Mesenchymal stem cell (in vitro differentiated cells and primary cell): ENCODE data around the gene GLYATL1.
A peak's percentile ranks its signal among the peaks of the same experiment; 100 is the strongest.

Experiments
- DNase-seq: peaks from one replicate; pipeline ENCODE4 v3.0.0-alpha.2; 2013
- H2AFZ ChIP-seq: one replicate; pipeline ENCODE4 v1.6.1; 2013; ENCODE audit warnings: low read depth, mild to moderate bottlenecking, control low read depth, inconsistent platforms, low read length, moderate library complexity
- H2AK5ac ChIP-seq: 2 replicates; pipeline ENCODE4 v1.6.1; 2013; ENCODE audit warnings: low read length, moderate library complexity, mild to moderate bottlenecking, inconsistent platforms; ENCODE audit not compliant: severe bottlenecking
- H2BK120ac ChIP-seq: one replicate; pipeline ENCODE4 v1.6.1; 2013; ENCODE audit warnings: low read depth, mild to moderate bottlenecking, inconsistent platforms, low read length, moderate library complexity
- H2BK12ac ChIP-seq, 2 experiments: one replicate each; pipeline ENCODE4 v1.6.1; 2013; ENCODE audit warnings: inconsistent platforms in 2 of 2, low read length in 2 of 2, mild to moderate bottlenecking in 2 of 2, moderate library complexity in 2 of 2, control low read depth in 1 of 2
- H2BK15ac ChIP-seq: one replicate; pipeline ENCODE4 v1.6.1; 2013; ENCODE audit warnings: mild to moderate bottlenecking, low read depth, inconsistent platforms; ENCODE audit not compliant: poor library complexity, severe bottlenecking
- H2BK5ac ChIP-seq: 2 replicates; pipeline ENCODE4 v1.6.1; 2013; ENCODE audit warnings: low read depth, mild to moderate bottlenecking, low read length, control low read depth, inconsistent platforms; ENCODE audit not compliant: poor library complexity, severe bottlenecking
- H3K14ac ChIP-seq, 2 experiments: one replicate each; pipeline ENCODE4 v1.6.1; 2013; ENCODE audit warnings: inconsistent platforms in 2 of 2, low read length in 2 of 2, control low read depth in 1 of 2, mild to moderate bottlenecking in 1 of 2, moderate library complexity in 1 of 2
- H3K18ac ChIP-seq, 2 experiments: one replicate each; pipeline ENCODE4 v1.6.1; 2013; ENCODE audit warnings: inconsistent platforms in 2 of 2, low read length in 2 of 2, control low read depth in 1 of 2, low read depth in 1 of 2, mild to moderate bottlenecking in 1 of 2
- H3K23ac ChIP-seq, 2 experiments: one replicate each; pipeline ENCODE4 v1.6.1; 2013; ENCODE audit warnings: inconsistent platforms in 2 of 2, low read length in 2 of 2, mild to moderate bottlenecking in 2 of 2, moderate library complexity in 2 of 2, control low read depth in 1 of 2
- H3K27ac ChIP-seq: 2 replicates; pipeline ENCODE4 v1.5.1; 2013; ENCODE audit warnings: mild to moderate bottlenecking, moderate library complexity, low read length, control low read depth, inconsistent platforms; ENCODE audit not compliant: poor library complexity, severe bottlenecking
- H3K27me3 ChIP-seq, 2 experiments: 2 replicates each; pipeline versions ENCODE4 v1.6.1 to v1.7.0; 2013; ENCODE audit warnings: low read length in 2 of 2, mild to moderate bottlenecking in 2 of 2, moderate library complexity in 2 of 2, control low read depth in 1 of 2, inconsistent platforms in 1 of 2; ENCODE audit not compliant: control insufficient read depth in 1 of 2, insufficient read depth in 1 of 2
- H3K36me3 ChIP-seq, 2 experiments: 2 replicates each; pipeline versions ENCODE4 v1.6.1 to v1.7.0; 2013; ENCODE audit warnings: low read length in 2 of 2, control low read depth in 1 of 2, inconsistent platforms in 1 of 2, low read depth in 1 of 2, mild to moderate bottlenecking in 1 of 2; ENCODE audit not compliant: insufficient read depth in 2 of 2, control insufficient read depth in 1 of 2
- H3K4ac ChIP-seq, 2 experiments: one replicate each; pipeline ENCODE4 v1.6.1; 2013; ENCODE audit warnings: inconsistent platforms in 2 of 2, low read length in 2 of 2, mild to moderate bottlenecking in 2 of 2, moderate library complexity in 2 of 2, control low read depth in 1 of 2, low read depth in 1 of 2
- H3K4me1 ChIP-seq: 2 replicates; pipeline ENCODE4 v1.6.1; 2013; ENCODE audit warnings: low read depth, low read length, control low read depth; ENCODE audit not compliant: control insufficient read depth, insufficient read depth
- H3K4me2 ChIP-seq: 2 replicates; pipeline ENCODE4 v1.6.1; 2013; ENCODE audit warnings: low read length, mild to moderate bottlenecking, inconsistent platforms; ENCODE audit not compliant: poor library complexity, severe bottlenecking
- H3K4me3 ChIP-seq, 2 experiments: 2 replicates each; pipeline versions ENCODE4 v1.5.1 to v1.7.0; 2013; ENCODE audit warnings: low read length in 2 of 2, mild to moderate bottlenecking in 2 of 2, control low read depth in 1 of 2, low read depth in 1 of 2; ENCODE audit not compliant: insufficient read depth in 1 of 2
- H3K79me1 ChIP-seq: replicated peaks from 2 replicates; pipeline ENCODE4 v1.6.1; 2013; ENCODE audit warnings: mild to moderate bottlenecking, control low read depth, low read length, inconsistent platforms; ENCODE audit not compliant: poor library complexity, severe bottlenecking
- H3K9ac ChIP-seq: 2 replicates; pipeline ENCODE4 v1.7.0; 2013; ENCODE audit warnings: mild to moderate bottlenecking, low read length, moderate library complexity
- H3K9me3 ChIP-seq: 2 replicates; pipeline ENCODE4 v1.7.0; 2013; ENCODE audit warnings: mild to moderate bottlenecking, low read length; ENCODE audit not compliant: control insufficient read depth
- H4K8ac ChIP-seq: one replicate; pipeline ENCODE4 v1.6.1; 2013; ENCODE audit warnings: inconsistent platforms, mild to moderate bottlenecking, low read length, moderate library complexity
- H4K91ac ChIP-seq: one replicate; pipeline ENCODE4 v1.6.1; 2013; ENCODE audit warnings: mild to moderate bottlenecking, low read length, inconsistent platforms
- WGBS: methylation state at CpG from one replicate; pipeline ENCODE4 v1.1.7; 2013; ENCODE audit warnings: mixed read lengths; 5-methylcytosine and 5-hydroxymethylcytosine counted together

The GLYATL1 gene

DNA sequence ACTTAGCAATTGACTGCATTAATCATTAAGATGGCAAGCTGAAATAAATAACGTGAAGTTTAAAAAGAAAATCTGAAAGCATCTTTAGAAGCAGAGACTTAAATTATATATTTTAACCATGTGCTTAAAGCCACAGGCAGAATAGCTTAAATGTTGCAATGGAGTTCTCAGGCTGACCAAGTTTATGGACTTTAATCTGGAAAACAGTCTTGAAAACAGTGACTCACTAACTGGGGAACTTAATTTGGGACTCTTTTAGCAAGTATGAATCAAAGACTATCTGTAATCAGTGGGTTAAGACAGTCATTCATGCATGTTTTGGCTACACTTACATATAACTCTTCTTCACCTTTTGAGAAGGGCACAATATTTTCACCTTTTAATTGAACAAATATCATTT, 12.6 kb upstream of the GLYATL1 start:
- DNase-seq, result peak; percentile 57
- peaks cover 10% of the 10 kb centered on the region for H3K4me1 ChIP-seq
- no CpG with 5 or more reads among the region's 1 CpG for WGBS

DNA sequence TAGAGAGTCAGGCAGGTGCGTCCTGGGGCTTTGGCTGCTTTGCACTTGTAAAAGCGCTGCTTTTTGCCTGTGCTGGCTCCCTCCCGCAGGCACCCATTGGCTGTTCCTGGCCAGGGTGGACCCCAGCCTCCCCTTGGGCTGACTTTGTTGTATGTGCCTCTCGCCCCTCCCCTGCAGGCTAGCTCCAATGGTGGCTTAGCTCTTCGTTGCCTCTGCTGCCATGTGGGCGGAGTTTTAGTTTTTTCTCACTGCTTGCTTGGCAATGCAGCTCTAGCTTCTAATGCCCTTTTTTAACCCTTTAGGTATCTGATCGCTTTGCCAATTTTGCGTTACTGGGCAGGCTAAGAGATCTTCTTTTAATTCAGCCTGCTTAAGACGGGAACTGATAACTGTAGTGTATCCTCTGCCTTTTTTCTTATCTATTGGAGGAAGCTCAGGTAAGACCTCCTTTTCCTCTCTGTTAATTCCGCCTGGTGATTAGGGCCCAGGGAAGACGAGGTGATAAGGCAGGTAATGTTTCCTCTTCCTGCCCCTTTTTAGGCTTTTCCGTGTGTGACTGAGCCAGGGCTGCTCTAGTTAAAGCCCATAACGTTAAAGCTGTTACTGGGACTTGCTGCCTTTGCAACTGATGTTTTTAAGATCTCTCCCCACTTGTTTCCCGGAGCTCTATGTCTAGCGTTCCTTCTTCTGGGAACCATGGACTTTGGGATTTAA, 11.7 kb upstream of the GLYATL1 start:
- Histone ChIP-seq H2BK12ac (no peak overlapping the region), H2BK120ac (no peak overlapping the region), H4K91ac (no peak overlapping the region), H2BK15ac (no peak overlapping the region), H4K8ac (peak overlapping the region; percentile 24), H3K27me3 (no peaks in the 10 kb centered on the region), H3K36me3 (no peaks in the 10 kb centered on the region), H3K9me3 (no peaks in the 10 kb centered on the region), H3K27ac (peak overlapping the region; percentile 11), H2AFZ (peak overlapping the region; percentile 2), H3K4ac (no peak overlapping the region), H3K4me3 (peak overlapping the region in 1 of 2 experiments; percentile 57), H3K14ac (peak overlapping the region in 1 of 2 experiments; percentile 69), H3K4me2 (peak overlapping the region; percentile 70), H2BK5ac (no peak overlapping the region), H3K9ac (peak overlapping the region; percentile 33), H3K4me1 (peaks cover 10% of the 10 kb centered on the region), H3K79me1 (no peaks in the 10 kb centered on the region), H2AK5ac (no peak overlapping the region), H3K18ac (peak overlapping the region in 1 of 2 experiments; percentile 29), H3K23ac (peak overlapping the region in 1 of 2 experiments; percentile 37)
- 10% methylated on average over 15 of the region's 15 CpGs for WGBS
- peak; percentile 47 for DNase-seq

More for the DNA sequence above, 12.6 kb upstream of the GLYATL1 start:
- Histone ChIP-seq H2BK5ac (no peak overlapping the region), H2BK12ac (no peak overlapping the region), H3K27me3 (no peaks in the 10 kb centered on the region), H3K27ac (no peak overlapping the region), H3K4me2 (no peak overlapping the region), H3K4ac (no peak overlapping the region), H3K9me3 (no peaks in the 10 kb centered on the region), H2BK120ac (no peak overlapping the region), H2AFZ (no peak overlapping the region), H4K8ac (no peak overlapping the region), H3K18ac (no peak overlapping the region), H3K9ac (no peak overlapping the region), H2BK15ac (no peak overlapping the region), H2AK5ac (no peak overlapping the region), H3K14ac (no peak overlapping the region), H3K4me3 (no peak overlapping the region), H4K91ac (no peak overlapping the region), H3K23ac (no peak overlapping the region), H3K79me1 (no peaks in the 10 kb centered on the region), H3K36me3 (no peaks in the 10 kb centered on the region)

DNA sequence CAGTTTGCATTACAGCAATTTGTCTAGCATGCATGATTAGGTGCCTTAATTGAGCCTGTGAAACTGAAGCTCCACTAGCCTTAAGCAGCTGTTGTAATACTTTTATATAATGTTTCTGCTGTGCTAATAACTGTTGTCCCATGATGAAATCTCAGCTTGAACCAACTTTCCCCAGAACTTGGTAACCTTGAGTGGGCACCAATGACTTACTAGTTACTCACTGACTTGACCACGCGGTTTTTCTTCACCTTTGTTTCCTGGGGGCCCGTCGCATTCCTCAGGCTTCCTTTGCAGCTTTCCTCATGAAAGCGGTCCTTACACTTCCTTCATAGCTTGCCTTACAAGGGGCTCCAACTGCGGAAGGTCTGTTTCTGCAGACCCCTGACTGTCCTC, 11.2 kb upstream of the GLYATL1 start:
- no peak overlapping the region for H2BK120ac ChIP-seq
- no peak overlapping the region for H3K23ac ChIP-seq
- H3K27ac ChIP-seq, result peak overlapping the region; percentile 11
- no peak overlapping the region for H2AK5ac ChIP-seq
- no peak overlapping the region for H4K8ac ChIP-seq
- H2BK12ac ChIP-seq, result no peak overlapping the region
- no peak overlapping the region for H4K91ac ChIP-seq
- DNase-seq, result peak; percentile 3
- no peak overlapping the region for H2AFZ ChIP-seq
- H2BK15ac ChIP-seq, result no peak overlapping the region
- peak overlapping the region; percentile 70 for H3K4me2 ChIP-seq
- whole genome bisulfite sequencing, result 12% methylated on average over 6 of the region's 6 CpGs
- H3K27me3 ChIP-seq, result no peaks in the 10 kb centered on the region
- H3K4ac ChIP-seq, result no peak overlapping the region
- H3K79me1 ChIP-seq, result no peaks in the 10 kb centered on the region
- H3K9me3 ChIP-seq, result no peaks in the 10 kb centered on the region
- no peaks in the 10 kb centered on the region for H3K36me3 ChIP-seq
- H3K4me1 ChIP-seq, result peaks cover 10% of the 10 kb centered on the region
- H2BK5ac ChIP-seq, result no peak overlapping the region
- peak overlapping the region; percentile 33 for H3K9ac ChIP-seq
- no peak overlapping the region for H3K14ac ChIP-seq
- H3K4me3 ChIP-seq, result peak overlapping the region in 1 of 2 experiments; percentile 57
- H3K18ac ChIP-seq, result no peak overlapping the region

DNA sequence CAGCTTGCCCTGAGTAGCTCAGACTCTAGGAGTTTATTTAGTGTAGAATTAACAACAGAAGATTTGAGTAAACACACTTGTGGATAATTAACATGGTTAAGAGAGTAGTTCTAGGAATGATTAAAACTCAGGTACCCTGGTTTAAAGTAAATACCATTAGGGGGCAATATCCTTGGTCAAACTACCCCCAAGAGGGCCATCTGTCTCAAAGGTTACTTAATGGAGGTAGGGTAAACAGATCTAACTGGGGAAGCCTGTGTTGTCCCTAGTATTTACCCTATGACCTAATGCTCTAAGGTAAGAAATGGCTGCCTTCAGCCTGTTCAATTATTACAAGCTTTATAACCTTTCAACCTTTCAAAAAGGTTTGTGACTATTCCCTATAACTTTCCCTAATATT, 10.6 kb upstream of the GLYATL1 start:
- H2BK120ac ChIP-seq, result no peak overlapping the region
- DNase-seq, result no peak
- H3K18ac ChIP-seq, result no peak overlapping the region
- no peak overlapping the region for H2AK5ac ChIP-seq
- H4K8ac ChIP-seq, result no peak overlapping the region
- H3K9me3 ChIP-seq, result no peaks in the 10 kb centered on the region
- no peaks in the 10 kb centered on the region for H3K79me1 ChIP-seq
- H3K4ac ChIP-seq, result no peak overlapping the region
- H2BK15ac ChIP-seq, result no peak overlapping the region
- no peaks in the 10 kb centered on the region for H3K36me3 ChIP-seq
- H2BK12ac ChIP-seq, result no peak overlapping the region
- no peaks in the 10 kb centered on the region for H3K27me3 ChIP-seq
- H2BK5ac ChIP-seq, result no peak overlapping the region
- H3K14ac ChIP-seq, result no peak overlapping the region
- peaks cover 9% of the 10 kb centered on the region for H3K4me1 ChIP-seq
- H3K9ac ChIP-seq, result no peak overlapping the region
- no peak overlapping the region for H3K27ac ChIP-seq
- no peak overlapping the region for H2AFZ ChIP-seq
- H3K4me2 ChIP-seq, result no peak overlapping the region
- no peak overlapping the region for H3K4me3 ChIP-seq
- no peak overlapping the region for H4K91ac ChIP-seq
- no peak overlapping the region for H3K23ac ChIP-seq
